HS-5 (cell line): ENCODE measurements around the gene PRR29.
"Not testable (repeated sequence)": the region's sequence is repeated elsewhere in the genome, so short reads cannot be mapped to it uniquely, and the experiment has no call there.

Experiments used
- DNase-seq: peaks from one replicate; pipeline ENCODE4 v3.0.0-alpha.2; 2012; ENCODE audit warnings: low read depth

Gene PRR29

DNA sequence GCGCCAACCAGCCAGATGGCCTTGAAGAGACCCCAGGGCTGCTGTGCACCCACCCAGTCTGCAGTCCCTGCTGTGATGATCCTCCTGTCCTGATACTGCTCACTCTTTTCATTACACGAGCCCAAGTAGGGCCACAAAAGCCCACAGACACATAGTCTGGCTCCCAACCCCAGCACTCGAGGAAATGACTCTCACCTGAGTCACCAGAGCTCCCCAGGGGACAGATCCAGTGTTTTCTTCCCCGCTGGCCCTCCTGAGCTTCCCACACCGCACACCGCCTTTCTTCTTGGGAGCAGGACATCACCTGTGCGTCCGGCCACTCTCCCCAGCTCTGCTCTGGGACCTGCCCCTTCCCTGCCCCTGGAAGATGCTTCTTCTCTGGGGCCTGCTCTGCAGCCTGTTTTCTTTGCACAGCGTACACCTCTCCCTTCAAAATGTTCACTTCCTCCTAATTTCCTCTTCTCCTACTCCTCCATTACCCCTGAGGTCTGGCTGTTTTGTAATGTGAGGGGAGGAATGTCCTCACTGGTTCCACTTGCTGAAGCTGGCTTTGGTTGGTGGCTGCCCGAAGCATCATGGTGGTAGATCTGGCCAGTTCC is 23.5 kb upstream of the PRR29 start:
- DNase-seq, result peak; percentile 63

DNA sequence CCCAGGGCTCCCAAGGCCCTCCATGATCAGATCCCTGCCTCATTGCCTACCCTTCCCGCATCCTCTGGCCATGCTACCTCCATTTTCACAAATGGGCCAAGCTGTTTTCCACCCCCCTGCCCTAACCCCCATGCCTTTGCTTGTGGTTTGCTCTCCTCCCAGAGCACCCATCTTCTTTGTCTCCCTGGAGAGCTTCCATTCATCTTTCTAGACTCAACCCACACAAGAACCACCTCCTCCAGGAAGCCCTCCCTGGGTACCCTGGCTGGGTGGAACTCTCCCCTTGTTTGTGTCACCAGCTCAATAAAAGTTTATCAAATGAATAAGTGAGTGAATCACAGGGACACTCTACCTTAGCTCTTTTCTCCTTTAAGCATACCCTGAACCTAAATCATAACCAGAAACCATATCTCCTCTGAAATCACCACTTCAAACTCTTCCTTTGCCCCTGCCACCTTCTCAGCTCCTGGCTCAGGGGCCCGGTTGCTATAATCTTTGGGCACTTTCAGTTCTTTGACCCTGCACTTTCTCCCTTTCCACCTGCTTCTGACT is 22.5 kb upstream of the PRR29 start:
- no peak for DNase-seq

DNA sequence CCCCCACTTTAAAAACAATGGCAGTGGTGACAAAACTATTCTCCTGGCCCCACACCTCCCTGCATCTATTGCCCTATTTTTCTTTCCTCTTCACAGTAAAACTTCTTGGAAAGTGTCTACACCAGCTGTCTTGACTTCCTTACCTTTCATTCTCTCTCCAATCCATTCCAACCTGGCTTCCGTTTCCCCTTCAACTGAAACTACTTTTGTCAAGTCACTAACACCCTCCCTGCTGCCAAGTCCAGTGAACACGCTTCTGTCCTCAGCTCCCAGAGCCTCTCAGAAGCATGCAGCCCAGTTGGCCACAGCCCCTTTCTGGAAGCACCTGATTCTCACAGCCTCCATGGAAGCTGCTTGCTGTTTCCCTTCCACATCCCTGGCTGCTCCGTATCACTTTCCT is 21.4 kb upstream of the PRR29 start:
- no peak for DNase-seq

DNA sequence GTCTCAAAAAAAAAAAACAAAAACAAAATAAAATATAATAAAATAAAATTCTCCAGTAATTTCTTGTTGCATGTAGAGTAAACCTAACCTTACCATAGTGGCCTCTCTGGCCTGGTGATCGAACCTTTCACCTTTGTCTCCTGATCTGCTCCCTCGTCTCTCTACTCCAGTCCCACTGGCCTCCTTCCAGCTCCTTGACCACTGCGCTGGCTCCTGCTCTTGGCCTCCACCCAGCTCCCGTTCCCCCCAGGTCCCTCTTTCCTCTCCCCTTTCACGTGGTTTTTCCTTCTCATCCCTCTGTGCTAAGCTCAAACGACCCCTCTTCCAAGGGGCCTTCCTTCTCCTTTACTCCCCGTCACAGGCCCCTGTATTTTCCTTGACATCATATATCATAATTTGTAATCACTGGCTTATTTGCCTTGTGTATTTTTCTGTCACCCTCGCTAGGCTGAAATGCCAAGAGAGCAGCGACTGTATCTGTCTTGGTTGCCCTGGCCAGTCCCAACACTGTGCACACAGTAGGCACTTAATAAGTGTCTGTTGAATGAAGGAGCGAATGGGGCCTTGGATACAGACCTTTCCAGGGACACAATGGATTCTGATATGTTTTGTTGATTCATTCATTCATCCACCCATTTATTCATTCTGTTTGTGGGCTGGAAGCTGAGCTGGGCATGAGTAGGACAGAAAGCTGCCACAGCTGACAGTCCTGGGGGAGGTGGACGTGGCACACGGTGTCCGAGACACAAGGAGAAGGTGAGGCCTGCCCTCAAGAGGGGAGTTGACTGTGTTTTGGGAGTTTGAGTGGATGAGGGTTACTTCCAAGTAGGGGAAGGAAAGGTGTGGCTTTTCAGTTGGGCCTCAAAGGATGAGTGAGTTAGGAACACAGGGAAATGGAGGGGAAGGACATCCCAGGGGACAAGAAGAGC is 19.6 kb upstream of the PRR29 start:
- DNase-seq, result no peak

DNA sequence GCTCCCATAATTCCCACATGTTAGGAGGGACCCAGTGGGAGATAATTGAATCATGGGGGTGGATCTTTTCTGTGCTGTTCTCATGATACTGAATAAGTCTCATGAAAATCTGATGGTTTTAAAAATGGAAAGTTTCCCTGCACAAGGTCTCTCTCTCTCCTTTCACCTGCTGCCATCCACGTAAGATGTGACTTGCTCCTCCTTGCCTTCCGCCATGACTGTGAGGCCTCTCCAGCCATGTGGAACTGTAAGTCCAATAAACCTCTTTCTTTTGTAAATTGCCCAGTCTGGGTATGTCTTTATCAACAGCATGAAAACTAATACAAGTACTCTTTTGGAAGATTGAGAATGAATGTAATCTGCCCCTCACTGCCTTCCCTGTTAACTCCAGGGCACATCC is 15.5 kb upstream of the PRR29 start:
- DNase-seq, result not testable (repeated sequence)

DNA sequence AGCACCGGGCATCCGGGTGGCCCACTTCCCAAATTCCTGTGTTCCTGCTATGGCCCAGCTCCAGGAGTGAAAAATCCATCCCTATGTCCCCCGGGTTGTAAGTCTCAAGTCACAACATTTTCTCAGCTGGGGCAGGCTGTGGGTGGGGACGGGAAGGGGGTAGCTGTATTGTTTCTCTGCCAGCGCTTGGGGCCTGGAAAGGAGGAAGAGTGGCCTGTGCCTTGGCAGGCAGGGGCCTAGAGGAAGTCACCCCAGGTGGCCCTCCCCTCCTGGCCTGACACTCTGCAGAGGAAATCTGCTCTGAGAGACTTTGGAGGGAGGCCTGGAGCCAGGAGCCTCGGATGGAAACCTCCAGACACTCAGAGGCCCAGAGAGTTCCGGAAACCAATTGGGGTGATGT is 14.8 kb upstream of the PRR29 start:
- no peak for DNase-seq

DNA sequence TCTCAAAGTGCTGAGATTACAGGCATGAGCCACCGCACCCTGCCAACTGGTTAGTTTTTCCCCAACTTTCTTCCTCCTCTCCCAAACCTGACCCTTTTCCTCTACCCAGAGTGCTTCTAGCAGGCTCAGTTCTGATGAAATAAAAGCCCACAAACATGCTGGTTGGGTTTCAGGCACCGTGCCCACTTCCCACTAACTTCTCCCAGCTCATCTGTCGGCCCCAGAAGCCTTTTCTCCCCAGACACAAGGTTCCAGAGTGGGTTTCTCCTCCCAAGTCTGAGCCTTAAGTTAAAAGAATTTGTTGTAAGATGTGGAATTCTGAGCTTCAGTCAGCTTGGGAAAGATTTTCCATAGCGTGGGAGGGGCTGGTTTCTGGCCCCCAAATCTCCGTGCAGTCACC is 13.9 kb upstream of the PRR29 start:
- no peak for DNase-seq

DNA sequence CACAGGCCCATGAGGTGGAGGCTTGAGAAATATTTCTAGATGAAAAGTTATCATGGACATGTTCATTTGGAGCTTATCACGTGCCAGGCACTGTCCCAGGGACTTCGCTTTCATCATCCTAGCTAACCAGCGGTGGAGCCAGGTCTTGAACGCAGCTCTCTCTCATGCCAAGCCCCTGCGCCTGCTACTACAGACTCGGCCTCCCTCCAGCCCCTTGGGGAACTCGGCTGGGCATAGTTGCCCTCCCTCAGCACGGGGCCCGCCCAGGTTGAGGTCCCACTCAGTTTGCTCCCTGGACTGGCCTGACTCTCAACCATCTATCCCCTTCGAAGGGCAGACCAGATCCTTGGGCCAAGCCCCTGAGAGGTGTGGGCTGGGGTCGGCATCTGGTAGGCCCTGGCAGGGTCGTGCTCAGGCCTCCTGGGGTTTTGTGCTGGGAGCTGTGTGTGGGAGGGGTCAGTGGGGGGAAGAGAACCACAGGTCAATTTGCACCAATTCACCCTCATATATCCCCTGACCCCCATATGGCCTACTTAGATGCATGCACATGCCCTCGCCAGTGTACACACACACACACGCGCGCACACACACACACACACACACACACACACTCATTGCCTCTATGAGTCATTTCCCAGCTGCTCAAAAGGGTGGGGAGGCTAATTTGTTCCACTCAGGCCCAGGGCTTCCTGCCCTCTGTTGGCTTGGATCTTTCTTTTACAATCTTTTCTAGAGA is 13.3 kb upstream of the PRR29 start:
- peak; percentile 60 for DNase-seq

DNA sequence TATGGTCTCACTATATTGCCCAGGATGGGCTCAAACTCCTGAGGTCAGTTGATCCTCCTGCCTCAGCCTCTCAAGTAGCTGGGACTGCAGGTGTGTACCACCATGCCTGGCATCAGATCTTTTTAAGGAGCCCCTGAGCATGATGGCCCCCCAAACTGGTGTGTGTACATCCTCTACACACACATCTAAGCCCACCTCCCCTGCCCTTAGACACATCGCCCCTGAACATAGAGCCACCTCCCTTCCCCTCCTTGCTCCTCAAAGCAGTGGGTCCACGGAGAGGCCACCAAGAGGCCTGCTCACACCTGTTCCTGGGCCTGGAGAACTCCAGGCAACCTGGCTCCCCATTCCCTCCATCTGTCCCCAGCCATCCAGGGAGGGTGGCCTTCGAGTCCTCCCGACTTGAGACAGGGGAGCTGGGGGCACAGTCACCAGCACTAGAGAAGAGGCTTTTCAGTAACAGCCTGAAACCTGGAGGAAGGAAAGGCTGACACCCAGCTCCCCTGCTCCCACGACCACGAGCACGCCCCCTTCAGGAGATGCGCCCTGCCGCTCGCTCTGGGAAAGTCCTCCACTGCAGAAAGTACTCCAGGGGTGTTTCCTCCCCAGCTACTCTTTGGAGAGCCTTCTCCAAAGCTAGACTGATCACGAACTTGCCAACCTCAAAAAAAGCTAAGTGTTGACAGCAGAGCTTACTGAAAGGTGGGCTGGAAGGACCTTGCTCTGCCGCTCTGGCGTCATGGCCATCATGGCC is 12.6 kb upstream of the PRR29 start:
- no peak for DNase-seq

DNA sequence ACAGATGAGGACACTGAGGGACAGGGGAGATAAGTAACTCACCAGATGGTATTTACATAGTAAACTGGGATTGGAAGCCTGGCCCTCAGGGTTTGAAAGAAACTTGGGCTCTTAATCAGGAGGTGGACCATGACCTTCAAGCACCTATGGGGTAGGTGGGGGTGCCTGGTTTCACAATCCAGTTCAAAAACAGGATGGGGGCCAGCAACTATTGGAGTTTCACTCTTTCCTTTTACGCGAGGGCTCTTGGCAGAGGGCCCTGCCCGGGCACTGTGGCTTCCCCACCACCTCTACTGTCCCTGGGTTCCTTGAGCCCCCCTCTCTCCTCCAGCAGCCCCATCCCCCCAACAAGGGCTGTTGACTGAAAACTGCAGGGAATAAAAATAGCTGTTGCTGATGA is 11.3 kb upstream of the PRR29 start:
- no peak for DNase-seq

DNA sequence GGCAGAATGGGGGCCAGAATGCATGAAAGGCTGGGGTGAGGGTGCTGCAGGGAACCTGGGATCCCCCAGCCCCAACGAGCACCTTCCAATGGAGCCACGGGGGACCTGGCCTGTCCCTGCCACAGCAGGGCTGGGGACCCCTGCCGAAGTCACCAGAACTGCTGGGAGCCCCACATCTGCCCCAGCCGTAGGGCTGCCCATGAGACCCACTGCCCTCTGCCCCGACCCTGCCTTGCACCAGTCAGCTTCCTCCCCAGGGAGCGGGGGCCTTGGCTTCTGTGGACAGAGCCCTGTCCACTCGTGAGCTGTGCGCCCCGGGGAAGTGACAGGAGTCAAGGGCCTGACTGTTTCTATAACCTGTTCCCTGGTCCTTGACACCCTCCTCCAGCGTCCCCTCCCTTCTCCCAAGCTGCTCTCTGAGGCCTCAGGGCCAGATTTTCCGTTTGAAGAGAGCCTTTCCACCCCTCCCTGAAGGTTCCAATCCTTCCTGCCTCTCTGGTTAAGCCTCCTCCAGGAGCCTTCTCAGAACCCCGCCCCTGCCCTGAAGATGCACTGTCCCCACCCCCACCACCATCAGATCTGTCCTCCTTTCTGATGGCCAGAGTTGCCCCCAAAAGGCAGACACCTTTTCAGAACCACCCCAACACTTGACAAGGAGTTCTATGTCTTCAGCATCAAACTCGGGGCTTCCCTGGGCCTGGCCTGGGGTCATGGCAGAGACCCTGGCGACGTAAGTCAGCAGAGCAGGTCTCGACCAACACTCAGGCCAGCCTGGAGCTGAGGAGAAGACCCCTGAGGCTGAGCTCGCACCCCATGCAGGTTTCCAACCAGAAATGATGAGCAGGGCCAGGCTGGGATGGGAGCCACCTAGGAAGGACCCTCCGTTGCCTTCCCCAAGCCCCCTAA is 10.7 kb upstream of the PRR29 start:
- no peak for DNase-seq

DNA sequence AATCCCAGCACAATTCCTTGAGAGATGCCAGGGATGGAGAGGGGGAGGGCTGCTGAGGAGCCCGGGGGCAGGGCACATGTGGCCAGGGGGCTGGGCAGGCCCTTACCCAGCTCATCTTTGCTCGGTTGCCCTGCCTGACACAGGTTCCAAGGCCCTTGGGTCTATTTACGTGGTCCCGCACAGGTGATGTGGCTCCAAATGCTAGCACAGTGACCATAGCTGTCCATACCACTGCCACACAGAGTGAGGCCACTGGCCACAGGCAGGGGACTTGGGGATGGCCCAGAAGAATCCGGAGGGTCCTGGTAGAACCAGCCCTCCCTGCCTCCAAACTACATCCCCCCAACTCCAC is 10.0 kb upstream of the PRR29 start:
- DNase-seq, result no peak

DNA sequence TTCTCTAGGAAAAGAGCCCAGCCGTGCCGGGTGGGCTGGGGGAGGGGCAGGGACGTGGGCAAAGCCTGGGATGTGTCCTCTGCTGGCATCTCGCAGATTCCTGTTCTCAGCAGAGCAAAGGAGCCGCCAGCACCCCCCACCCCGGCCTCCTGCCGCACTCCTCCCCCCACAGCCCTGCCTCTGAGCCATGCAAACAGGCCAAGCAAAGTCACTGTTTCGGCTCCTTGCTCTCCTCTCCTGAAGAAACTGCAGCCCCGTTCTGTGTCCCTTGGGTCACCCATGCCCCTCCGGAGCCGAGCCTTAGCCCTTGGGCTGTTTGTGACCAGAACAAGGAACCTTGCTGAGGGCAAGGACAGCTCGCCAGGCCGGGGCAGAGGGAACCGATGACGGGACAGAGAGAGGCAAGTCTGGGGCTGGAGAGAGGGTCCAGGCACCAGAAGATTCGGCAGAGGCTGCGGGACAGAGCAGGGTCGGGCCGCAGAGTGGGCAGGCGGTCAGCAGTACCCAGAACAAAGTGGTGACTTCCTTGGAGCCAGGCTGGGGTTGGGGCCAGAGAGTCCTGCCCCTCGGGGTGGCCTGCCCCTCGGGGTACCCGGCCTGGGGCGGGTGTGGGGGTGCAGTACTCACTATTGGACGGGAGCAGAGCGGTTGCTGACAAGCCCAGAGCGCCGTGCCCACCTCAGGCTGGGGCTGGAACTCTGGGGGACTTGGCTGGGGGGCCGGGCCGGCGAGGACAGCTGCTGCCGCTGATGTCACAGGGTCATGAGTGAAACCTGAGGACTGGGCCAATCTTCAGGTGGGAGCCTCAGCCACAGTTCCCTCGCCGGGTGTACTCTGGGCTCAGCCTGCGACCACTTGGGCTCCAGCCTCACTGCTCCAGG is 9.2 kb upstream of the PRR29 start:
- no peak for DNase-seq

DNA sequence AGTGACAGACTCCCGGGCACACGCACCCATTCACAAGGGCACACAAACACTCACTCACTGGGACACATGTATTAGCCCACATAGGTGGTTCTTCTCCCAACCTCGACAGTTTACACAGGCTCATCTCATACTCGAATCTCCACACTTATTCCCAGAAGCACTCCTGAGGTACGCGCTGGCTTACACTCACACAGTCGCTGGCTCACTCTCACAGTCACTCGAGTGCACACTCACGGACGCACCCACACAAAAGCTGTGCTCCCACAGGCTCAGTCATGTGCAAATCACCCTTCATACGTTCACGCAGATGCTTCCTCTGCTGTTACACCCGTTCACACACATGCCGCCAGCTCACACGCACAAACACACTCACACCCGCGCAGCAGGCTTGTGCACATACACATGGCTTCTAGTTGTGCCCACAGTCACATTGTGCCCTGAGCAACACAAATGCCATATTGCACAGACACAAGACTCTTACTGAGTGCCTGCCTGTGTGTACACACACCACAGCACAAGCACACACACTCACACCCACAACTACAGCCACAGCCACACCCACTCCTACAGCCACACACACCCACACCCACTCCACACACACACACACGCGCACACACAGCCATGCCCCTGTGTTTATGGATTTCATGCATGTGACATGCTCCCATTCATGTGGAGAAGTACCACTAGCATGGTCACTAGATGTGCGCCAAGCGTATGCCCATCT is 8.4 kb upstream of the PRR29 start:
- DNase-seq, result no peak

DNA sequence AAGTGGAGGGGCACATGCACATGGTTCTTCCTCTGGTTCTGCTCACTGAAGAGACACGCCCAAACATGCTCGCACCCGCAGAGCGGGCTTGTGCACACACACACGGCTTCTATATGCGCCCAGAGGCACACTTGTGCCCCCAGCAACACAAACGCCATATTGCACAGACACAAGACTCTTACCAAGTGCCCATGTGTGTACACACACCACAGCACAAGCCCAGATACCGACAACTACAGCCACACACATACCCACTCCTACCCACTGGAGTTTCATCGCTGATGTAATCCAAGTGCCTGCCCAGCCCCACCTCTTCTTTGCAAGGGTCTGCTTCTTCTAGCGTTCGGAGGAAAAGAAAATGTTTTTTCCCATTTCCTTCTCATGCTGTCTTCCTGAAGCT is 6.5 kb upstream of the PRR29 start:
- DNase-seq, result no peak

DNA sequence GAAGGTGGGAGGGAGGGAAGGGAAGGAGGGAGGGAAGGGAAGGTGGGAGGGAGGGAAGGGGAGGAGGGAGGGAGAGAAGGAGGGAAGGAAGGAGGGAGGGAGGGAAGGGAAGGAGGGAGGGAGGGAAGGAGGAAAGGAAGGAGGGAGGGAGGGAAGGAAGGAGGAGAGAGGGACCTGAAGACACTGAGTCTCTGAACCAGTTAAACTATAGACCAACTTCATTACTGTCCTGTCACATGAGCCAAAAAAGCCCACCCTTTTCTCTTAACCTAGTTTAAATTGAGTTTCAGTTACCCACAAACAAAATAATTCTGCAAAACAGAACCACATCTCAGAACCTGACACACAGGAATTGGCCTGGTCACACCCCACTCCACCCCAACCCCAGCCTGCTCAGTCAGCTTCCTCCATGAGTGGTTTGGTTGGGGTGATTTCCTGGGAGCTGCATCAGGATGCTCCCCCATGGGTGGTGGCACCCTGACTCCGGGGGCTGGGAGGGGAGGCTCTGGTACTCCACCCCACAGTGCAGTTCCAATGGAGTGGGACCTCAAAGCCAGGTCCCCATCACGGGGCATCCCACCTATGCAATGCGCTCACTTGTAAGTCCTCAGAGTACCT is 4.7 kb upstream of the PRR29 start:
- DNase-seq, result no peak

DNA sequence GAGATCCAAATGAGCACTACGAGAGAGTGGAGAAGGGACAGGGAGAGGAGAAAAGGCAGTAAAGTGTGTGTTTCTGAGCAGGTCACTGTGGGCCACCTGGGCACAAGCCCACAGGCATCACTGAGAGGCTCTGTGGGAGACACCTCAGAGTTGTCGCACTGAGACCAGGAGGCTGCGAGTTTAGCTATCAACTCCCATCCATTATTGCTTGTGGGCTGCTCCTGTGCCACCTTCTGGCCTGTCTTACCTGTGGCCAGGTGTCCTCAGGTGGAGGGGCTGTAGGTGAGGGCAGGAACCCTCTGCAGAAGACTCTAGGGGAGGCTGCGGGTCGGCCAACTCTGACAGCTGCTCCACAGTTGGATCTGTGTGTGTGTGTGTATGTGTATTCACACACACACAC is 2.5 kb upstream of the PRR29 start:
- DNase-seq, result no peak

DNA sequence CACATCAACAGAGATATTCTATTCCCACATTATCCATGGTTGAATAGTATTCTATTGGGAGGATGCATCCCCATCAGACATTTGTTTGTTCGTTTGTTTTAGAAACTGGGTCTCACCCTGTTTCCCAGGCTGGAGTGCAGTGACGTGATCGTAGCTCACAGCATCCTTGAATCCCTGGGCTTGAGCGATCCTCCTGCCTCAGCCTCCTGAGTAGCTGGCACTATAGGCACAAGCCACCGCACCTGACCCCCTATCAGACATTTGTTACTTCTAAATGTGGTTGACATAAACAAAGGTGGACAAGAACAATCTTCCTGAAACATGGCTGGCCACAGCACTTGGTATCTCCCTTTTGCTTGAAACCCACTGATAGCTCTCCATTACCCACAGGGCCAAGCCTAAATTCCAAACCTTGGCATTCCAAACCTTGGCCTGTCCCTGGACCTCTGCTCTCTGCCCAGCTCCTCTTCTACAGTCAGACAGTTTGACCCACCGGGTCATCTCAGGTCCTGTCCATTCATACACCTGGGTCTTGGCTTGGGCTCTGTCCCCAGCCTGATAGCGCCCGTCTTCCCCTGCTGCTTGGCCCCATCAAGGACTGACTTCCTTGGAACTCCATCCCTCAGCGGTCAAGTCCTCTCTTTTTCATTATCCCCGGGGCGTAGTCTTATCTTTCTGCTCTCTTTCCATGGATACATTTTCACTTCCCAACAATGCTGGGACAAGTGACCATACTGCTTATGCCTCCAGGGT is 1.5 kb upstream of the PRR29 start:
- DNase-seq, result no peak
